Nephron (organoid): ENCODE results near the gene LRBA.

Experiments
- H3K27ac Mint-ChIP-seq, 3 experiments: 2 replicates each; pipeline ENCODE4 v1.8.0; 2020; ENCODE audit warnings: mixed read lengths in 3 of 3, mild to moderate bottlenecking in 2 of 3, moderate library complexity in 1 of 3
- H3K27me3 Mint-ChIP-seq: 2 replicates; pipeline ENCODE4 v1.8.0; 2021; ENCODE audit warnings: low read depth, mild to moderate bottlenecking, moderate library complexity, mixed read lengths
- H3K36me3 Mint-ChIP-seq: 2 replicates; pipeline ENCODE4 v1.8.0; 2020; ENCODE audit warnings: low read depth, mixed read lengths
- H3K4me1 Mint-ChIP-seq: 2 replicates; pipeline ENCODE4 v1.8.0; 2020; ENCODE audit warnings: mixed read lengths
- H3K4me3 Mint-ChIP-seq, 3 experiments: 2 replicates each; pipeline ENCODE4 v1.8.0; 2020; ENCODE audit warnings: mild to moderate bottlenecking in 3 of 3, mixed read lengths in 3 of 3, moderate library complexity in 2 of 3
- H3K9me3 Mint-ChIP-seq: 2 replicates; pipeline ENCODE4 v1.8.0; 2020; ENCODE audit warnings: mixed read lengths
- TF ChIP-seq, protein P1 (sequence below), 3 experiments: fragments of 200-600 bp; sonication (generic); IDR thresholded peaks; one replicate each; pipeline ENCODE4 v1.5.0; 2021; ENCODE audit warnings: antibody characterized with exemption in 3 of 3; ENCODE audit not compliant: unreplicated experiment in 3 of 3

The LRBA gene

DNA sequence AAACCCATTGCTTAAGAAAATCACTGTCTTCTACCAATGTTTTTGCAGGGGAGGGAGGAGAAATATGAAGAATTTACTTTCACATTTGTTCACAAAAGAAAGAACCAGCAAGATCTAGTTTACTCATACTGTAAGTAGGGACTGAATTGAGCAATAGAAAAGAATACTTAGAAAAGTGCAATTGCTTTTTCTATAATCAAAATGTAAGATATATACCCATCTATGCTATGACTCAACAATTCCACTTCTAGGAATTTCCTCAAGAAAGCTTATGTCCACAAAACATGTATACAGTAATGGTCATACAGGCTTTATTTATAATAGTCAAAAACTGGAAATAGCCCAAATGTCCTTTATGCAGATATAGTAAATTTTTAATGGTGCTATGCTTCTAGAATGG lies 196.4 kb downstream of the LRBA start:
- peak overlapping the region in 1 of 3 experiments; percentile 16 for H3K27ac Mint-ChIP-seq
- H3K9me3 Mint-ChIP-seq = no peaks in the 10 kb centered on the region
- TF ChIP-seq, protein P1, sequence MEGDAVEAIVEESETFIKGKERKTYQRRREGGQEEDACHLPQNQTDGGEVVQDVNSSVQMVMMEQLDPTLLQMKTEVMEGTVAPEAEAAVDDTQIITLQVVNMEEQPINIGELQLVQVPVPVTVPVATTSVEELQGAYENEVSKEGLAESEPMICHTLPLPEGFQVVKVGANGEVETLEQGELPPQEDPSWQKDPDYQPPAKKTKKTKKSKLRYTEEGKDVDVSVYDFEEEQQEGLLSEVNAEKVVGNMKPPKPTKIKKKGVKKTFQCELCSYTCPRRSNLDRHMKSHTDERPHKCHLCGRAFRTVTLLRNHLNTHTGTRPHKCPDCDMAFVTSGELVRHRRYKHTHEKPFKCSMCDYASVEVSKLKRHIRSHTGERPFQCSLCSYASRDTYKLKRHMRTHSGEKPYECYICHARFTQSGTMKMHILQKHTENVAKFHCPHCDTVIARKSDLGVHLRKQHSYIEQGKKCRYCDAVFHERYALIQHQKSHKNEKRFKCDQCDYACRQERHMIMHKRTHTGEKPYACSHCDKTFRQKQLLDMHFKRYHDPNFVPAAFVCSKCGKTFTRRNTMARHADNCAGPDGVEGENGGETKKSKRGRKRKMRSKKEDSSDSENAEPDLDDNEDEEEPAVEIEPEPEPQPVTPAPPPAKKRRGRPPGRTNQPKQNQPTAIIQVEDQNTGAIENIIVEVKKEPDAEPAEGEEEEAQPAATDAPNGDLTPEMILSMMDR (IDR thresholded peaks at IDR 0.05; ENCODE audit: unreplicated experiment in 3 of 3) = no peak
- no peaks in the 10 kb centered on the region for H3K4me1 Mint-ChIP-seq
- no peaks in the 10 kb centered on the region for H3K27me3 Mint-ChIP-seq
- peaks cover 25% of the 10 kb centered on the region for H3K36me3 Mint-ChIP-seq
- no peak overlapping the region for H3K4me3 Mint-ChIP-seq

DNA sequence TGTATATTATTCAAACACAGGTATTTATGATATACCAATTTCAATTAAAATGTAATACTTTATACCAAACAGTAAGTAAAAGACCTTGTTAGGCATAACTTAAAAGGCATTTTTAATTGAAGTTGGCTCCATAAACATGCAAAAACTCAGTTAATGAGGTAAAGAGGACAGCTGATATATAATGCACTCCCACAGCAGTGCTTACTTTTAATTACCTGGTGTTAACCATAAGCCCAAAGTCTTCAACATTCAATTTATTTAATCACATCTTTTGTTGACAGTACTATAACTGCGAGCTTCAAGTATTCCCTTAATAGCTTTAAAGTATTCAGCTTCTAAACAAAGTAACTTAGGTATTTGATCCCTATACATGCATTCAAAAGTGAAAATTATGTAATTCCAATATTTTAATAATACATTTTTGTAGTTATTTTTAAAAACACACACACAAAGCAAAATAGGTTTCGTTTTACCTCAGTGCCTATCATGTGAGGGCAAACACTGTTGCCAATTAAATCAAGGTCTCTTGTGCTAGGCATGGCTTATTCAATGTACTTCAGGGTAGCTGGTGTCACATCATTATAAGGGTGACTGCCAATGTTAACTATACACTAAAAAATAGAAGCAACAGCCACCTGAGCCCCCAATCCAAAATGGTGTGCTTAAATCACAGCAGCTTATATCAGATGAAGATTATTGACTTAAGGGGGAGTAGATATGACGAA lies 197.1 kb downstream of the LRBA start:
- no peaks in the 10 kb centered on the region for H3K4me1 Mint-ChIP-seq
- TF ChIP-seq, protein P1 (IDR thresholded peaks at IDR 0.05; ENCODE audit: unreplicated experiment in 3 of 3) = no peak

GRCh38 chr4:150817017-150817416 lies 198.1 kb downstream of the LRBA start:
- TF ChIP-seq, protein P1 (IDR thresholded peaks at IDR 0.05; ENCODE audit: unreplicated experiment in 3 of 3) = no peak
- Mint-ChIP-seq H3K9me3 (no peaks in the 10 kb centered on the region), H3K27ac (no peak overlapping the region)

More for the DNA sequence above, 197.1 kb downstream of the LRBA start:
- peak overlapping the region in 1 of 3 experiments; percentile 16 for H3K27ac Mint-ChIP-seq
- H3K27me3 Mint-ChIP-seq = no peaks in the 10 kb centered on the region
- peaks cover 22% of the 10 kb centered on the region for H3K36me3 Mint-ChIP-seq
- H3K9me3 Mint-ChIP-seq = no peaks in the 10 kb centered on the region
- H3K4me3 Mint-ChIP-seq = no peak overlapping the region

GRCh38 chr4:150816491-150816890 lies 198.6 kb downstream of the LRBA start:
- Mint-ChIP-seq H3K36me3 (peaks cover 22% of the 10 kb centered on the region), H3K27ac (no peak overlapping the region), H3K4me1 (no peaks in the 10 kb centered on the region), H3K27me3 (no peaks in the 10 kb centered on the region), H3K4me3 (no peak overlapping the region), H3K9me3 (no peaks in the 10 kb centered on the region)
- TF ChIP-seq, protein P1 (IDR thresholded peaks at IDR 0.05; ENCODE audit: unreplicated experiment in 3 of 3) = no peak

More at GRCh38 chr4:150817017-150817416, 198.1 kb downstream of the LRBA start:
- no peaks in the 10 kb centered on the region for H3K27me3 Mint-ChIP-seq
- H3K4me1 Mint-ChIP-seq = no peaks in the 10 kb centered on the region
- H3K4me3 Mint-ChIP-seq = no peak overlapping the region
- peaks cover 22% of the 10 kb centered on the region for H3K36me3 Mint-ChIP-seq

GRCh38 chr4:150814873-150815272 lies 200.2 kb downstream of the LRBA start:
- H3K9me3 Mint-ChIP-seq = no peaks in the 10 kb centered on the region
- TF ChIP-seq, protein P1 (IDR thresholded peaks at IDR 0.05; ENCODE audit: unreplicated experiment in 3 of 3) = peak in 1 of 3 experiments; percentile 13
- peaks cover 33% of the 10 kb centered on the region for H3K36me3 Mint-ChIP-seq
- no peaks in the 10 kb centered on the region for H3K27me3 Mint-ChIP-seq
- no peaks in the 10 kb centered on the region for H3K4me1 Mint-ChIP-seq
- no peak overlapping the region for H3K27ac Mint-ChIP-seq
- no peak overlapping the region for H3K4me3 Mint-ChIP-seq
